ENCODE results near the gene PCNX1.

- no peak for TF ChIP-seq POLR2A (IDR thresholded peaks at IDR 0.05)
- TF ChIP-seq CTCF (IDR thresholded peaks at IDR 0.05), result no peak
These were observed 27.4 kb downstream of the PCNX1 start for GRCh38 chr14:70934502-70935134.

All from esophagus squamous epithelium (tissue), 4 donors.